Calu3 (cell line): ENCODE results near the gene SHROOM3. TPM values are rescaled to one million over a fixed set of nuclear protein-coding genes. Genes with fewer than 3 reads are reported as not detected.

ENCODE experiments used
- BruUV-seq: library from RNA; stranded (reverse); fragments of 400-500 nt; replicated peaks from 2 replicates; lab custom pipeline; 2021; lab: Mats Ljungman, UMichigan
- CTCF ChIA-PET: fragments of 300-600 bp; sonication (Branson Sonifier 250); formaldehyde crosslinking; loops from one replicate; lab custom pipeline; 2022; ENCODE audit warnings: antibody characterized with exemption; lab: Charles Lee
- DNase-seq: peaks from one replicate; pipeline ENCODE4 v3.0.0; 2022
- H3K27ac Mint-ChIP-seq: one replicate; pipeline ENCODE4 v1.8.0; 2022; ENCODE audit warnings: mixed read lengths; ENCODE audit not compliant: unreplicated experiment
- H3K27me3 Mint-ChIP-seq: one replicate; pipeline ENCODE4 v1.8.0; 2022; ENCODE audit warnings: mixed read lengths; ENCODE audit not compliant: unreplicated experiment
- H3K36me3 Mint-ChIP-seq: one replicate; pipeline ENCODE4 v1.8.0; 2022; ENCODE audit warnings: mild to moderate bottlenecking, moderate library complexity, mixed read lengths; ENCODE audit not compliant: insufficient read depth, unreplicated experiment
- H3K4me1 Mint-ChIP-seq: one replicate; pipeline ENCODE4 v1.8.0; 2022; ENCODE audit warnings: mild to moderate bottlenecking, low read depth, mixed read lengths; ENCODE audit not compliant: unreplicated experiment
- H3K4me3 Mint-ChIP-seq: one replicate; pipeline ENCODE4 v1.8.0; 2022; ENCODE audit warnings: mild to moderate bottlenecking, low read depth, moderate library complexity, mixed read lengths; ENCODE audit not compliant: unreplicated experiment
- H3K9me3 Mint-ChIP-seq: one replicate; pipeline ENCODE4 v1.8.0; 2022; ENCODE audit warnings: low read depth, mixed read lengths; ENCODE audit not compliant: unreplicated experiment
- intact Hi-C: fragments of 100-400 bp; cut with micrococcal nuclease; formaldehyde crosslinking; loops from one replicate; pipeline ENCODE4 v1.10.0; 2022; ENCODE audit not compliant: unreplicated experiment
- total RNA-seq: library from RNA; stranded (reverse); gene quantifications from 2 replicates; pipeline ENCODE4 v1.2.3, GENCODE V29; 2022
- TF ChIP-seq, protein P1 (sequence below): fragments of 200-600 bp; IDR thresholded peaks from one replicate; pipeline ENCODE4 v1.8.0; 2022; ENCODE audit warnings: antibody characterized with exemption; ENCODE audit not compliant: unreplicated experiment

Gene SHROOM3
- total RNA-seq, 1 experiment from 2014 or later = 114 TPM

DNA sequence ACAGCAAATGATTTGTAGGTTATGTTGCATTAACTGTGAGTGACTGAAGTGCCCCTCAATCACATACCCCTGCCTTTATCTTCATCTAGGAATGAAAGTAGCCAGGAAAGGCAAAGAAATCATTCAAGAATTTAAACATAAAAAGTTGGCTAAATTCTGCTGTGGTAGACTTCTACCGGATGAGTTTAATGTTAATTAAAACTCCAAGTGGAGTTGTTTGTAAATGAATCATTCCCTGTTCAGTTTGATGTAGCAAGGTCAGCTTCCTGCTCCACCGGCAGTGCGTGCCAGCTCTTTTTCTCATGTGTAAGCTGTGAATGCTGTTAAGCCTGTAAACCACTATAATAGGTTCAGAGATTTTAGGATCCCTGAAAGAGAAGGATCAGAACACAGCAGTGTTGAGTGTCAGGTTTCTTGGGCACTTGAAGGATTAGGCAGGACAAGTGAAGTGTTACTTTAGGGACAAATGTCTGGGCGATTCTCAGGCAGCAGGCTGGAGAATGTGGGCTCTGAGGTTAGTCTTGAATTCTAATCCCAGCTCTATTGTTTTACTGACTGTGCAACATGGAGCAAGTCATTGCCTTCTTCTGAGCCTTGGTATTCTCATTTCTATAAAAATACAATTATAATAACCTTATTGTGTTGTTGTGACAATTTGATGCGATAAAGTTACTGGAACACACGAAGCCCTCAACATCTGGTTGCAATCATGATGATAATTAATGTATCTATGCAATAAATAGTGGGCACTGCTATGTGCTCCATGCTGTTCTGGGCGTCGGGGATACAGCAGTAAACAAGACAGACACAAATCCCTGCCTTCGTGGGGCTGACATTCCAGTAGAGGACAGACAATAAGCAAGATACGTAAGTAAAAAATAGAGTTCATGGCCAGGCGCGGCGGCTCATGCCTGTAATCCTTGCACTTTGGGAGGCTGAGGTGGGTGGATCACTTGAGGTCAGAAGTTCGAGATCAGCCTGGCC, 112.0 kb downstream of the SHROOM3 start:
- Mint-ChIP-seq H3K27ac (peak overlapping the region; percentile 91), H3K36me3 (no peaks in the 10 kb centered on the region), H3K4me3 (peak overlapping the region; percentile 26), H3K9me3 (no peaks in the 10 kb centered on the region), H3K4me1 (peaks cover 56% of the 10 kb centered on the region), H3K27me3 (no peaks in the 10 kb centered on the region)
- CTCF ChIA-PET = interaction anchor here (0.6 kb wide), 1 partner anchor 175 kb away, joined by 3 read pairs; no protein-coding TSS in a partner anchor
- intact Hi-C loops = loop anchor here (5.0 kb wide), 1 partner anchor 35 kb away; no protein-coding TSS in a partner anchor
- TF ChIP-seq, protein P1, sequence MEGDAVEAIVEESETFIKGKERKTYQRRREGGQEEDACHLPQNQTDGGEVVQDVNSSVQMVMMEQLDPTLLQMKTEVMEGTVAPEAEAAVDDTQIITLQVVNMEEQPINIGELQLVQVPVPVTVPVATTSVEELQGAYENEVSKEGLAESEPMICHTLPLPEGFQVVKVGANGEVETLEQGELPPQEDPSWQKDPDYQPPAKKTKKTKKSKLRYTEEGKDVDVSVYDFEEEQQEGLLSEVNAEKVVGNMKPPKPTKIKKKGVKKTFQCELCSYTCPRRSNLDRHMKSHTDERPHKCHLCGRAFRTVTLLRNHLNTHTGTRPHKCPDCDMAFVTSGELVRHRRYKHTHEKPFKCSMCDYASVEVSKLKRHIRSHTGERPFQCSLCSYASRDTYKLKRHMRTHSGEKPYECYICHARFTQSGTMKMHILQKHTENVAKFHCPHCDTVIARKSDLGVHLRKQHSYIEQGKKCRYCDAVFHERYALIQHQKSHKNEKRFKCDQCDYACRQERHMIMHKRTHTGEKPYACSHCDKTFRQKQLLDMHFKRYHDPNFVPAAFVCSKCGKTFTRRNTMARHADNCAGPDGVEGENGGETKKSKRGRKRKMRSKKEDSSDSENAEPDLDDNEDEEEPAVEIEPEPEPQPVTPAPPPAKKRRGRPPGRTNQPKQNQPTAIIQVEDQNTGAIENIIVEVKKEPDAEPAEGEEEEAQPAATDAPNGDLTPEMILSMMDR = no peak
- BruUV-seq = no TSS peak
- DNase-seq = peak; percentile 49

- H3K4me3 Mint-ChIP-seq = no peak overlapping the region
- no peaks in the 10 kb centered on the region for H3K27me3 Mint-ChIP-seq
- no peaks in the 10 kb centered on the region for H3K9me3 Mint-ChIP-seq
- peaks cover 56% of the 10 kb centered on the region for H3K4me1 Mint-ChIP-seq
- no peak for DNase-seq
- no peaks in the 10 kb centered on the region for H3K36me3 Mint-ChIP-seq
- peak overlapping the region; percentile 91 for H3K27ac Mint-ChIP-seq
- CTCF ChIA-PET = interaction anchor here (0.7 to 1.0 kb wide), 4 partner anchors 9 to 37 kb away, joined by 3 to 4 read pairs (median 4); no protein-coding TSS in a partner anchor
- intact Hi-C loops = loop anchor here (2.0 to 5.0 kb wide), 2 partner anchors 36 to 38 kb away; no protein-coding TSS in a partner anchor
- BruUV-seq = no TSS peak
- TF ChIP-seq, protein P1 = no peak
Observed at GRCh38 chr4:76548704-76549103, 113.7 kb downstream of the SHROOM3 start.

GRCh38 chr4:76549765-76550164, 114.7 kb downstream of the SHROOM3 start:
- H3K36me3 Mint-ChIP-seq = no peaks in the 10 kb centered on the region
- TF ChIP-seq, protein P1 = no peak
- no TSS peak for BruUV-seq
- H3K4me3 Mint-ChIP-seq = no peak overlapping the region
- CTCF ChIA-PET = no interaction called here
- H3K9me3 Mint-ChIP-seq = no peaks in the 10 kb centered on the region
- H3K27ac Mint-ChIP-seq = peak overlapping the region; percentile 71
- DNase-seq = no peak
- intact Hi-C loops = loop anchor here (2.0 to 5.0 kb wide), 2 partner anchors 37 kb away; no protein-coding TSS in a partner anchor
- peaks cover 56% of the 10 kb centered on the region for H3K4me1 Mint-ChIP-seq
- no peaks in the 10 kb centered on the region for H3K27me3 Mint-ChIP-seq

GRCh38 chr4:76550966-76551780, 116.1 kb downstream of the SHROOM3 start:
- H3K27me3 Mint-ChIP-seq = no peaks in the 10 kb centered on the region
- DNase-seq = peak; percentile 74
- intact Hi-C loops = no loop called here
- peak overlapping the region; percentile 12 for H3K4me3 Mint-ChIP-seq
- TF ChIP-seq, protein P1 = no peak
- peak overlapping the region; percentile 71 for H3K27ac Mint-ChIP-seq
- no peaks in the 10 kb centered on the region for H3K9me3 Mint-ChIP-seq
- peaks cover 45% of the 10 kb centered on the region for H3K4me1 Mint-ChIP-seq
- BruUV-seq = no TSS peak
- CTCF ChIA-PET = interaction anchor here (0.5 to 1.6 kb wide), 5 partner anchors 12 to 121 kb away, joined by 3 to 7 read pairs (median 3); no protein-coding TSS in a partner anchor
- H3K36me3 Mint-ChIP-seq = no peaks in the 10 kb centered on the region
